HFF-Myc (cell line): ENCODE results near the gene PRR11.

Experiments
- DNase-seq: peaks from one replicate; pipeline ENCODE4 v3.0.0-alpha.2; 2011; ENCODE audit warnings: low read depth; ENCODE audit errors: extremely low read depth
- H3K4me3 ChIP-seq: replicated peaks from 2 replicates; pipeline ENCODE4 v1.5.1; 2011; ENCODE audit warnings: low read depth, mild to moderate bottlenecking, control low read depth, low read length
- TF ChIP-seq, protein P1 (sequence below): IDR thresholded peaks from 2 replicates; pipeline ENCODE4 v1.5.1; 2012; ENCODE audit warnings: mild to moderate bottlenecking, low read depth, low read length, control low read depth; ENCODE audit errors: missing control alignments

Gene PRR11

DNA sequence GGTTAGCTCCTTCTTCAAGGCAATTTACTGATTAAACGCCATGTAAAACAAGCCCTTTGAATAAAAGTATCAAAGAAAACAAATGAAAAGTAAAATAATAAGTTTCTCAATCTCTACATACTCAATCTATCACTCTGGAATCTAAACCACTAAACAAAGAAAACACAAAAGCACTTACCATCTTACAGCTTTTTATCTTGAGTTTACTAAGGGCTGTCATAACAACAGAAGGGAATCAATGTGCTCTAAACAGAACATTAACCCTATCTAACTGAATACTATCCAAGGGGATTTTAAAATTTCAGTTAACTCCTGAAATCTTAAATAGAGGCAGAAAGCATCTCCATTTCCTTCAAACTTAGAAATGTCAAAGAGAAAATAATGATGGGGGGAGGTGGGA lies 4.0 kb upstream of the PRR11 start:
- TF ChIP-seq, protein P1, sequence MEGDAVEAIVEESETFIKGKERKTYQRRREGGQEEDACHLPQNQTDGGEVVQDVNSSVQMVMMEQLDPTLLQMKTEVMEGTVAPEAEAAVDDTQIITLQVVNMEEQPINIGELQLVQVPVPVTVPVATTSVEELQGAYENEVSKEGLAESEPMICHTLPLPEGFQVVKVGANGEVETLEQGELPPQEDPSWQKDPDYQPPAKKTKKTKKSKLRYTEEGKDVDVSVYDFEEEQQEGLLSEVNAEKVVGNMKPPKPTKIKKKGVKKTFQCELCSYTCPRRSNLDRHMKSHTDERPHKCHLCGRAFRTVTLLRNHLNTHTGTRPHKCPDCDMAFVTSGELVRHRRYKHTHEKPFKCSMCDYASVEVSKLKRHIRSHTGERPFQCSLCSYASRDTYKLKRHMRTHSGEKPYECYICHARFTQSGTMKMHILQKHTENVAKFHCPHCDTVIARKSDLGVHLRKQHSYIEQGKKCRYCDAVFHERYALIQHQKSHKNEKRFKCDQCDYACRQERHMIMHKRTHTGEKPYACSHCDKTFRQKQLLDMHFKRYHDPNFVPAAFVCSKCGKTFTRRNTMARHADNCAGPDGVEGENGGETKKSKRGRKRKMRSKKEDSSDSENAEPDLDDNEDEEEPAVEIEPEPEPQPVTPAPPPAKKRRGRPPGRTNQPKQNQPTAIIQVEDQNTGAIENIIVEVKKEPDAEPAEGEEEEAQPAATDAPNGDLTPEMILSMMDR: no peak
- peak overlapping the region; percentile 75; the same call in 1 of the 2 replicates for H3K4me3 ChIP-seq
- DNase-seq: no peak

DNA sequence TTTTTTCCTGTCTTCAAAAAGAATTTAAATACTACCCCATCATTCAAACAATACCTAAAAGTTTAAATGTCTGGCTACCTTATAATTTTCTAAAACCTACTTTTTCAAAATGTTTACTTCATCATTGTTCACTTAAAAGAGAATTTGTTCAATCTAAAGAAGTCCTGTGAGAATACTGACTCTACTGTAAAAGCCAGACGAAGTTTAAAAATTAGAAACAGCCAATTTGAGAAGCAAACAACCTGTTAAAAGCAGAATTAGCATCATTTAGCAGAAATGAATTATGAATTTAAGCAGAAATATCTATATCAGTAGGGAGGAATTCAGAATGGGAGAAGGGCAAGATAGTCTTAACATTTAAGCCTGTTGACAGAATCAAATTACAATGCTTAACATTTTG lies 2.6 kb upstream of the PRR11 start:
- TF ChIP-seq, protein P1: no peak
- peak overlapping the region; percentile 75 for H3K4me3 ChIP-seq
- no peak for DNase-seq

DNA sequence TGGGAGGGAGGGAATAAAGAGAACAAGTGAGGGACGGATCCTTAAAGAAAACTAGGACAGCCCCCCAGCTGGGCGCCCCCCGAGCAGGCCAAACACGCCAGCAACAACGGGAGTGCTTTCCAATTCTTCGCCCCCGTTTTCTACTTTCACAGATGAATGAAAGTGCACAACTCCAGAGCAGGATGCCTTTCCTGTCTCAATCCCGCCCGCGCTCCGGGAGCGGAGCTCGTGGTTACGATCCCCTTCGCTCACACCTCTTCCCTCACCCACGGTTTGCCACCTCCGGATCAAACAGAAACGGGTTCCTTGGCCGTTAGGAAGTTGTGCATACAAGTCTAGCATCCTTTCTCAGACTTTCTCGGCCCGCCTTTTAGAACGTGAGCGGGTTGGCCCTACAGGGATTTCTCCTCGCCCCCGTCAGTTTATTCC lies 1.2 kb upstream of the PRR11 start:
- H3K4me3 ChIP-seq: peak overlapping the region; percentile 75
- no peak for DNase-seq
- TF ChIP-seq, protein P1: no peak

DNA sequence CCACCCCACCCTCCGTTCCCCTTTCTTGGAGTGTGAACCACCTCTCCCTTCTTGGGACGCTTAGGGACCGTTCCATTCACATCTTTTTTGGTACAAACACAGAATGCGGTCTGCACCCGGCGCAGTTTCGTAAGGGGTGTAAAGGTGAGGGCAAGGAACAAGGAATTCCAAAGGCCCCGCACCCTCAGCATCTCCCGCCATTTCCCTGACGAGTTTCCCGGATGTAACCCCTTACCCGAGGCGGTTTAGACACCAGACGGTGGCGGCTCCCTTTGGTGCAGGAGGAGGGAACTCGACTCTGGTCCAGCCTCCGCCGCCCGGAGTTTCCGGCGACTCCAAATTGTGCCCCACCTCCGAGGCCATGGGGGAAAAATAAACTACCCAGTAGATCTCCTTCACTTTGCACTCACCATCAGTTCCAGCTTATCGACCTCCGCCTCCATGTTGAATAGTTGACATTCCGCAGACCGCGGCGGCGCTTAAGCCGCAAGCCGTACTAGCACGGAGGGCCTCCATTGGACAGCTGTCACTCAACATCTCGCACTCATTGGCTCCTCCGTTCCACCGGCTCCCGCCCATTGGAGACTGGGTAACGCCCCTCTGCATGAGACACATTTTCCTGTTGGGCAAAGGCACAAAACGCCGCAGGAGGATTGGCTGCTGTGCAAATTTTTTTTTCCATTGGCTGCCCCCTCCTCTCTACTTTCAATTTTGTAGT lies 666 bp upstream of the PRR11 start, which contains the start of gene SKA2:
Gene SKA2 (minus strand): TSS at position 466 of the 718 bp plus-strand sequence. CDS start 23 bp downstream, at position 443.
- peak within 1 kb of the TSS; percentile 75 for H3K4me3 ChIP-seq
- TF ChIP-seq, protein P1: no peak
- peak; percentile 100 for DNase-seq

DNA sequence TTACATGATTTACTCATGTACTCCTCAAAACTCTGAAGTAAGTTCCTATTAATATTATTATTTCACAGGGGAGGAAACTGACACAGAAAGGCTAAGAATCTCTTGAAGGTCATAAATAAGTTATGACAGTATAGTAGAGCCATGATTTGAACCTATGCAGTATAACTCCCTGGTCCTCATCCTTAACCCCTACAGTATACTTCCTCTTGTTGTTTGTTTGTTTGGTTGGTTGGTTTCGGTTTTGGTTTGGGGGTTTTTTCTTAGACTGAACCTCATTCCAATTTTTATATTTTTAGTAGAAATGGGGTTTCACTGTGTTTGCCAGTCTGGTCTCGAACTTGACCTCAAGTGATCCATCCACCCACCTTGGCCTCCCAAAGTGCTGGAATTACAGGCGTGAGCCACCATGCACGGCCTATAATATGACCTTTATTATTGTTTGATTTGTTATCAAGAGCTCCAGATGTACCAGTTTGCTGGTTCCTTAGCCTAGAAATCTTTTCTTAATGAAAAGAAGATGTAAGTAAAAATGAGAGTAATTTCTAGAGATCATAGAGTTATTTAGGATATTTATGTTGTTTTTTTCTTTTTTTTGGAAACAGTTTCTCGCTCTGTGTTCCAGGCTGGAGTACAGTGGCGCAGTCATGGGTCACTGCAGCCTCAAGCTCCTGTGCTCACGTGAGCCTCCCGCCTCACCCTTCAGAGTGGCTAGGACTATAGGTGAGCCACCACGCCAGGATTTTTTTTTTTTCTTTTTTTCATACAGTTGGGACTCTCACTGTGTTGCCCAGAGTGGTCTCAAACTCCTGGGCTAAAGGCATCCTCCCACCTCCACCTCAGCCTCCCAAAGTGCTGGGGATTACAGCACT lies 4.8 kb downstream of the PRR11 start:
- TF ChIP-seq, protein P1: no peak
- no peak for DNase-seq
- no peak overlapping the region for H3K4me3 ChIP-seq

DNA sequence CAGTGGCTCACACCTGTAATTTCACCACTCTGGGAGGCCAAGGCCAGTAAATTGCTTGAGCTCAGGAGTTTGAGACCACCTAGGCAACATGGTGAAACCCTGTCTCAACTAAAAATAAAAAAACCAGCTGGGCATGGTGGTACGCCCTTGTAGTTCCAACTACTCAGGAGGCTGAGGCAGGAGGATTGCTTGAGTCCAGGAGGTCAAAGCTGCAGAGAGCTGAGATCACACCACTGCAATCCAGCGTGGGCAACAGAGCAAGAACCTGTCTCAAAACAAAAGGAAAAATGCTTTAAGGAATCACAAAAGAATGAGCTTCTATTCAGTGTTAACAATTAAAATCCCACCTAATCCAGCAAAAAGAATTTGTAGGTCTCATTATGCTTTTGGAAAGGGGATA lies 5.9 kb downstream of the PRR11 start:
- no peak overlapping the region for H3K4me3 ChIP-seq
- TF ChIP-seq, protein P1: no peak
- no peak for DNase-seq
